GM12872 (cell line): ENCODE data around the gene LBHD2.

Experiments used
- CTCF ChIP-seq: IDR thresholded peaks from 3 replicates; pipeline ENCODE4 v1.5.1; 2011; ENCODE audit warnings: low read depth, mild to moderate bottlenecking, low read length, moderate library complexity; ENCODE audit not compliant: insufficient read depth

Gene LBHD2

GRCh38 chr14:103127861-103128598 lies 44.0 kb downstream of the LBHD2 start:
- no peak for TF ChIP-seq CTCF

- TF ChIP-seq CTCF: no peak
Observed at GRCh38 chr14:103128631-103129300, 44.8 kb downstream of the LBHD2 start.

- no peak for TF ChIP-seq CTCF
Observed at GRCh38 chr14:103129301-103130016, 45.4 kb downstream of the LBHD2 start.

- TF ChIP-seq CTCF: no peak
Observed at GRCh38 chr14:103130017-103130764, 46.2 kb downstream of the LBHD2 start.

- TF ChIP-seq CTCF: no peak
Observed at GRCh38 chr14:103130965-103131364, 47.0 kb downstream of the LBHD2 start.

- no peak for TF ChIP-seq CTCF
Observed at GRCh38 chr14:103131580-103131979, 47.6 kb downstream of the LBHD2 start.
